HG02623 (cell line): ENCODE data around the gene URAD.
"Not testable (repeated sequence)": the region's sequence is repeated elsewhere in the genome, so short reads cannot be mapped to it uniquely, and the experiment has no call there.

ENCODE experiments used
- ATAC-seq: cut with Tn5 transposase; IDR thresholded peaks from one replicate; pipeline ENCODE4 v1.9.1; 2021; ENCODE audit warnings: moderate library complexity; ENCODE audit not compliant: unreplicated experiment

The URAD gene

GRCh38 chr13:27988520-27988919 lies at the start of gene URAD:
URAD (minus strand) TSS chr13:27988693; CDS start chr13:27988637, 56 bp downstream.
- ATAC-seq, result no peak

- ATAC-seq, result no peak
These were observed 48.9 kb upstream of the URAD start for GRCh38 chr13:28037399-28037798.

DNA sequence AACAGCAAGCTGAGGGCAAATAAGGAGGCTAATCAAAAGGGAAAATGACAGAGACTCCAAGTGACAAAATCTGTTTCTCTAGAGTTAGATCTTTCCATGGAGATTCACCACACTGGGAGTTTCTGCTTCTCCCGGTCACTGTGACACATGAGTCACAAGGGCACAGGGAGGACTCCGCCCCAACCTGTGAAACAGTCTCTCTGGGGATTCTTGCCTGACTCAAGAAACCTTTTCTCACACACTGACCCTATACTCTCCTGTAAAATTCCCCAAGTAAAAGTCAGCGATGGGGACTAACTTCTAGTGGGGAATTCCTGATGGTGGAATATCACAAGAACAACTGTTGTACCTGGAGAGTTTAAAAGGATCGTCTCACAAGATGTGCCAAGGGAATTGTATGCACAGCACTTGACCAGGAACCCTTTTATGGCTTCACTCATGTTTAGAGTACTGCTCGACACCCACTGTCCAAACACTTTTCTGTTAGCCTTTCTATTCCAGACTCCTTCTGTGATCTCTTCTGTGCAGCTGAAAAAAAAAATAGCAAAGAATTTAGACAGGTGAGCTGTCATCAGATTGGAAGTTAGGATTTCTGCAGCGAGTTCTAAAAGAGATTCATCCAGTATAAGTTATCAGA lies 46.8 kb upstream of the URAD start:
- no peak for ATAC-seq

DNA sequence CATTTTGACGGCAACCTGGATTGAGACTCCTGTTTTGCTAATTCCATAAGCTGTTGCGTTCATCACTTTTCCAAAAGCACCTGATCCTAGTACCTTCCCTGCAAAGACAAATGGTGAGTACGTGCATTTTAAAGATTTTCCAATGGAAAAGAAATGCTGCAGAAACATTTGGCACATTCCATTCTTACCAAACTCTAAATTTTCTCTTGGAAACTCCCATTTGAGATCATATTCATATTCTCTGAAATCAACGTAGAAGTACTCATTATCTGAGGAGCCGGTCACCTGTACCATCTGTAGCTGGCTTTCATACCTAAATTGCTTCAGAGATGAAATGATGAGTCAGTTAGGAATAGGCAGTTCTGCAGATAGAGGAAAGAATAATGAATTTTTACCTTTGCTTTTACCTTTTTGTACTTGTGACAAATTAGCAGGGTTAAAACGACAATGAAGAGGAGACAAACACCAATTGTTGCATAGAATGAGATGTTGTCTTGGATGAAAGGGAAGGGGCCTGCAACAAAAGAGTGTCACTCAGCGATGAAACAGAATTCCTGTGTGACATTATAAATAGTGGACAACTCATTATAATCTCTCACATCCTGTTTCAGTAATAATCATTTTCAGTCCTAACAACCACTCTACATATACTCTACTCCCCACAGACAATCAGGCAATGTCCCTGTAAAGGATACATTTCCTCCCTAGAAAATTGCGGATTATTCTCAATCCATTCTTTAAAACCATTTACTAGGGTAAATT lies 45.6 kb upstream of the URAD start:
- no peak for ATAC-seq

GRCh38 chr13:28032438-28032837 lies 43.9 kb upstream of the URAD start:
- ATAC-seq, result not testable (repeated sequence)

DNA sequence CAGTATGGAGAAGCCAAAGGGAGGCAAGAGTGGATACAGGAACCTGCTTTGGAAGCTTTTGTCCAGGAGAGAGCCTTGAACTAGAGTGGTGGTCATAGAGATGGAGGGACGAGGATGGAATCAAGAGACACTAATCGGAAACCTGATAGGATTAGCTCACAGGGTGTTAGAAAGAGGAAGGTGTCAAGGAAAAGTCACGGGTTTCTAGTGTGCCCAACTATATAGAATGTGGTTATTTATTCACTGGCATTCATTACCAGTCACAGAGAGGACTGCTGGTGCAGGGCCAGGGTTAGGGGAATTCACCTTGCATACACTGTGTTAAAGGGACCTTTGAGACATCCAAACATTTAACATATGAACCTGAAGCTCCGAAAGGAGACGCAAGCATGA lies 43.4 kb upstream of the URAD start:
- no peak for ATAC-seq

DNA sequence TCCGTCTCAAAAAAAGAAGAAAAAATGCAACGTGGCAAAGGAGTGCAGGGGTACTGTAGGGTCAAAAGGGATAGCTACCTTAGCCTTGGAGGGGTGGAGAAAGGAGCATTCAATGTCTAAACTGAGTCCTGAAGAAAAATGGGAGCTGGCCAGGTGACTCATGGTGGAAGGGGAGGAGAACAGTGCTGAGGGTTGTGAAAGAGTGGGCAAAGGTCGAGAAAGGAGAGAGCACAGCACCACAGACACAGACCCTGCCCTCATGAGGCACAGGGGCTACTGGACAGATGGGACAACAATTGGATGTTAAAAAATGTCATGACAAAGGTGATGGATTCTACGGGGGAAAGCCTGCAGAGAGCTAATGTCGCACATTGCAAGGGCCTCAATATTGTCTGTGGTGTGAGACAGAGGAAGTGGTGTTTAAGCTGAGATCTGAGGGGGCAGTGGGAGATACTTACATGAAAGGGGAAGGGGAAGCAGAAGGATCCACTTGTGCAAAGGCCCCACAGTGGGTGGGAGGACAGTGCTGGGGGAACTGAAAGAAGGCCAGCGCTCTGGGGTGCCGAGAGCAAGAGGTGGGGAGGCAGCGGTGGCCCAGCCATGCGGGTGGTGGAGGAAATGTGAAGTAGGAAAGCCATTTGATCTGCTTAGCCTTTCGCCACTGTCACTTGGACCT lies 42.9 kb upstream of the URAD start:
- no peak for ATAC-seq

DNA sequence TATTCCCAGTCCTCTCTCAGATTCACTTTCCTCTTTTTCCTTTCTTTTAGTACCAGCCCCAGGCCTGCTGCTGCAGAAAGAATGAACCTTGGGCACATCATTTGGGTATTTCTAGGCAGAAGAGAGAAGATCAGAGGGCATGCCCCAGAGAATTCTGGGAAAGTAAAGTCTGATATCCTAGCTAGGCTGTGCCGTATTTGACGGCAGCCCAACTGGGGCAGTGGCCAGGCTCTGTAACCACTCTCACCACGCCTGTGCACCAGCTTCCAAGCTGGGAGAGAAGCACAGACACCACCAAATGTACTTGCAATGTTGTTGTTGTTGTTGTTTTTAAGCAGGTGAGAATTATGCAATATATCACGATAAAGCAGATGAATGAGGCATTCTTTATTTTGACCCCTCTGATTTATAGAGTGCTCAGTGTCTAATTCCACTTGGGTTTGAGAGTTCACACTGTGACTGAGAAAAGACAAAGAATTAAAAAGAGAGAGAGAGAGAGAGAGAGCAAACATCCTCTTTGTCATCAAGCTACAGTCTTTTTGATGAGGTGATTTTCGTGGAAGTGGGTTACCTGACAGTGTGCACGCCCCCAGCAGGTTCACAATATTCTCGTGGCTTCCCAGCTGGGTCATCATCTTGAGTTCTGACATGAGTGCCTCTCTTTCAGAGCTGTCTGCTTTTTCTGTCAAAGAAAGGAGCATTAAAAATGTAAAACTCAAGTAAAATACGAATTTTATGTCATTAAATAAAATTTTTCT lies 39.3 kb upstream of the URAD start:
- no peak for ATAC-seq

DNA sequence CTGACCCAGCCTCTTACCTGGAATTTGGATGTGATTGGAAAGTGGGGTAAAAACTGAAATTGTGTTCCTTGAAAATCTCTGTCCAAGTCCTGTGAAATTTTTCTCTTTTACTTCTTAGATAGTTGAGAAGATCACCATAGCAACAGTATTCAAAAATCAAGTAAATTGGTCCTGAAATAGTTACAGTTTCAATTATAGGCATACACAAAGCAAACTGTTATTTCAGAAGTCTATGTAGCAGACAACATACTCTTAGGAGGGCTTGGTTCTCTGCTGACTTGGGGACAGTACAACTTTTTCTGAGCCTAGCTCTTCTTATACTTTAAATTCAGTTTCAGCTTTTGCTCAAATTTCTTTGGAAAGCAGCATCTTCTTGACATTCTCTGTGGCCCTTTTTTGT lies 38.6 kb upstream of the URAD start:
- ATAC-seq, result no peak

- ATAC-seq, result no peak
These were observed 38.0 kb upstream of the URAD start for GRCh38 chr13:28026508-28026907.

DNA sequence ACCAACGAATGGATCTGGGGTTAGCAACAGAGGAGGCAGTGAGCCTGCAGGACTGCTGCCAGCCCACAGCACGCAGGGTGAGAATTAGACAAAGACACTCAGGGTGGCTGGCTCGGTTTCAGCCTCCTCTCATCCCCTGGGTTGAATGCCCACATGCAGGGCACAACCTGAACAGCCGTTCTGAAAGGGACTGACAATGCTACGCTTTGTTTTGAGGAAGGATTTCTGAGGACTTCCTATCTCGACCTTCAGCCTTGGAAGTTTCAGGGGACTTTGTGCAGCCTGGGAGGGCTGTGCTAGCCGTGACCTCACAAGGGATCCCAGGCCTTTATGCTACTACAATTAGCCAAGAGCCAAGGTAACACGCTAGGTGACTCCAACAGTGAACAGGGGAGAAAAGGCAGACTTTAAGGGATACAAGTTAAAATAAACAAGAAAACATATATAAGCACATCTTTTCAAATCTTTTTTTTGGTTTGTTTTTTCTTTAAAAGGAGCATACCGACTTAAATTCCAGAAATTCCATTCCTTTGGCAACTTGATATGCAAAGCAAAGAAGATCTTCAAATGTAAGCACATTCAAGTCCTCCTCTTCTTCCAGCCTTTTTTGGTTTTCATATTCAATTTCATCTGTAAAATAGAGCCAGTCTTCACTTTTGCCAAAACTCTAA lies 34.5 kb upstream of the URAD start:
- no peak for ATAC-seq

DNA sequence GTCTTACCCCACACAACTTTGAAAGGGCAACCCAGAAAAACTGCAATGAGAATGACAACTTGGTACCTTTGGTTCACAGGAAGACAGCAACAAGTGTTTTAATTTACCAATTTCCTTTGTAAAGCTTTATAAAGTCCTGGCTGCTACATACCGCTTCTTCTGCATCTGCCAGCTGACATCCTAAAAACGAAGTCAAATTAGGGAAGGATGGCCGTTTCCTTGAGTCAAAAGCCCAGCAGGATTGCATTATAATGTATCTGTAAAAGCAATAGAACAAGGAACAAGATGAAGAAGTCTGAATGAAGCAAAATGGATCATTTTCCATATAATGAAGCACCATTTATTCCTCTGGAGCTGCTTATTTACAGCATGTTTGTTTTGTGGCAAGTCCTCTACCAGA lies 25.8 kb upstream of the URAD start:
- ATAC-seq, result no peak

DNA sequence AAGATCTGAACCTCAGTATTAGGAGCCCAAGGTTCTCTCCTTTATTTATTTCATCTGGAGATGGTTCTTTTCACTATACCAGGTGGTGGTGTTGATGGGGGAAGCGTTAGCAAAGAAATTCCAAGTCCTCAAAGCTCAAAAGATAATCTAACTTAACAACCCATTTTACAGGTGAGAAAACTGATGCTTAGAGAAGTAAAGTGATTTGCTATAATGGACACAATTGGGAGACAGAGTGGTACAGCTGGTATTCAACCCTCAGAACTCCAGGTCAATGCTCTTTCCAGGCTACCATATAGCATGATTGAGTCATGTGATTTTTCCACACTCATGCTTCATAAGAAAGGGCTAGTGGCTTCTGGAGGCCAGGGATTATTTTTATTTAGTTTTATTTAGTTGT lies 25.0 kb upstream of the URAD start:
- no peak for ATAC-seq

DNA sequence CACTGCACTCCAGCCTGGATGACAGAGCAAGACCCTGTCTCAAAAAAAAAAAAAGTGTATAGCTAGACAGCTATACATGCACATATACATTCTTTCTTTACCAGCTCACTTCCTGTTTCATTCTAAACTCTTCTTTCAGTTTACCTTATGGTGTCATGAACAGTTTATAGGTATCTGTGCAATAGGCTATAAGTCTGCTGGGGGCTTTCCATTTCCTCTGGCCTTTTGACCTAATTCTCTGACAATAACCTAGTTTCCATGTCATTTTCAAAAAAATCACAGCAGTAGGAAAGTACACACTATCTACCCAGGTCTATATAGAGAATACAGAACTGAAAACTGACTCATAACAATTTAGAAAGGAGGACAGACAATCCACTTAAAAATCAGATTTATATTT lies 24.4 kb upstream of the URAD start:
- peak; percentile 87 for ATAC-seq

- ATAC-seq, result no peak
These were observed 23.9 kb upstream of the URAD start for GRCh38 chr13:28012383-28012782.

- no peak for ATAC-seq
These were observed 21.6 kb upstream of the URAD start for GRCh38 chr13:28010046-28010445.

DNA sequence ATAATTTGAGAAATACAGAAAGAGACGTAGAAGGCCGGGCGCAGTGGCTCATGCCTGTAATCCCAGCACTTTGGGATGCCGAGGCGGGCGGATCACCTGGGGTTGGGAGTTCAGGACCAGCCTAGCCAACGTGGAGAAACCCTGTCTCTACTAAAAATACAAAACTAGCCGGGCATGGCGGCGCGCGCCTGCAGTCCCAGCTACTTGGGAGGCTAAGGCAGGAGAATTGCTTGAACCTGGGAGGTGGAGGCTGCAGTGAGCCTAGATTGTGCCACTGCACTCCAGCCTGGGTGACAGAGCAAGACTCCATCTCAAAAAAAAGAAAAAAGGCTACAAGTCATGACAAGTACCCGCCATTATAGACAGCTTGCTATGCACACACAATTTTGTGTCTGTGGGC lies 16.5 kb upstream of the URAD start:
- ATAC-seq, result not testable (repeated sequence)

DNA sequence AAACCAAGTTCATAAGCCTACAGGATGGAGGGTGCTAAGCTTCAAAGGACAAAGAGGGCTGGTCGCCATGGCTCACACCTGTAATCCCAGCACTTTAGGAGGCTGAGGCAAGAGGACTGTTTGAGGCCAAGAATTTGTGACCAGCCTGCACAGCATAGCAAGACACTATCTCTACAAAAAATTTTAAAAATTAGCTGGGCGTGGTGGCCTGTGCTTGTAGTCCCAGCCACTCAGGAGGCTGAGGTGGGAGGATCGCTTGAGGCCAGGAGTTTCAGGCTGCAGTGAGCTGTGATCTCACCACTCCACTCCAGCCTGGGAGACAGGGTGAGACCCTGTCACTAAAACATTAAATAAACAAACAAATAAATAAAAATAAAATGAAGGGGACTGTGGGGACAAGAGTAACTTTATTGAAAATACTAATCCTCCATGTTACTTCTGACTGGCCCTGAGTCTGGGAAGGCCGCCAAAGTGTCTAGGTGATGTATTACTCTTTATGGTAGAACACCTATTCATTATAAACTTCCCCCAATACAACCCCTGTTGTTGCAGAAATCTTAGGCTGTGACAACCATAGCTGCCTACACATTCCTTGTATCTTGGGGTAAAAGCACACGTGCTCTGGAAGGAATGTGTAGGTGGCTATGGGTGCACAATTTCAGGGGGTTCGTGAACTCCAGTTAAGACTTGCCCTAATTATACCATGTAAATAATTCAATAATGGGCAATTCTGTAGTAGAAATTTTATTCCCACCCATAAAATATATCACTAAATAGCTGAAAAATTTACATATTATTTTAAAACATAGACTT lies 14.6 kb upstream of the URAD start:
- ATAC-seq, result no peak

GRCh38 chr13:28001837-28002473 lies 13.5 kb upstream of the URAD start:
- no peak for ATAC-seq

GRCh38 chr13:28001049-28001448 lies 12.6 kb upstream of the URAD start:
- no peak for ATAC-seq
